Activated T-cell treated with anti-CD3 and anti-CD28 coated beads for 4 hours (primary cell): Measurements from ENCODE around the gene ENOSF1.
"Not testable (repeated sequence)": the region's sequence is repeated elsewhere in the genome, so short reads cannot be mapped to it uniquely, and the experiment has no call there.

Experiments used
- DNase-seq: peaks from one replicate; pipeline ENCODE4 v3.0.0-alpha.2; 2020

ENOSF1 gene

DNA sequence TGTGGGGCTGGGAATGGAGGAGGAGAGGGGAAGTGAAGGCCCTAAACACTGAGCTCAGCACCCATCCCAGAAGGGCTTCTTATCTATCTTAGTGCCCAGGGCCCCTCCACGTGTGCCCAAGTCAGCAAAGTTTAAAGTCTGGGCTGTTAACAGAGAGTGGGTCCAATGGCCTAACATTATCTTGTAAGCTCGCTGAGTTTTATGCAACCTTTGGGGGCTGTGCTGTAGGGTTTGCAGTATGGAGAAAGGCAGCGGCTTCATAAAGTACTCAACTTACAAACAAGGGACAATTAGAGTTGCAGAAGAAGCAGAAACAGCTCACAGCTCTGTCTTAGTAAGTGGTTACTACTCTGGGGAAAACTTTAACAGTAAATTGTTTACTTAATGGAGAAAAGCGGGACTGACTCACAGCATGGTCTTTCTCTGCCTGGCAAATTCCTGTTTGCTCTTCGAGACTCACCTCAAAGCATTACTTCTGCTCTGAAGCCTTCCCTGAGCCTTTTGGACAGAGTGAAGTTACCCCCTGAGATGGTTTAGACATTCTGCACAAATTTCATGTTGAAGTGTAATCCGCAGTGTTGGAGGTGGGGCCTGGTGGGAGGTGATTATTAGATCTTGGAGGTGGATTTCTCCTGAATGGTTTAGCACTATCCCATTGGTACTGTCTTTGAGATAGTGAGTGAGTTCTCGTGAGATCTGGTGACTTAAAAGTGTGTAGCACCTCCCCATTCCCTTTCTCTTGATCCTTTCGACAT lies 9.0 kb downstream of the ENOSF1 start:
- no peak for DNase-seq

DNA sequence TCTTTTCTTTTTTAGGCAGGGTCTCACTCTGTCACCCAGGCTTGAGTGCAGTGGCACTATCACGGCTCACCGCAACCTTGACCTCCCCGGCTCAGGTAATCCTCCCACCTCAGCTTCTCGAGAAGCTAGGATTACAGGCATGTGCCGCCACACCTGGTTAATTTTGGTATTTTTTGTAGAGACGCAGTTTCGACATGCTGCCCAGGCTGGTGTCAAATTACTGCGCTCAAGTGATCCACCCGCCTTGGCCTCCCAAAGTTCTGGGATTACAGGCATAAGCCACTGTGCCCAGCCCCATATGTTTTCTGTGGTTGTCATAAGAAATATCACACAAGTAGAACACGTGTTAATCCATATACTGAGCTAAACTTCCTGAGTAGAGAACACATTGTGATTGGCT lies 14.6 kb downstream of the ENOSF1 start:
- DNase-seq: no peak

DNA sequence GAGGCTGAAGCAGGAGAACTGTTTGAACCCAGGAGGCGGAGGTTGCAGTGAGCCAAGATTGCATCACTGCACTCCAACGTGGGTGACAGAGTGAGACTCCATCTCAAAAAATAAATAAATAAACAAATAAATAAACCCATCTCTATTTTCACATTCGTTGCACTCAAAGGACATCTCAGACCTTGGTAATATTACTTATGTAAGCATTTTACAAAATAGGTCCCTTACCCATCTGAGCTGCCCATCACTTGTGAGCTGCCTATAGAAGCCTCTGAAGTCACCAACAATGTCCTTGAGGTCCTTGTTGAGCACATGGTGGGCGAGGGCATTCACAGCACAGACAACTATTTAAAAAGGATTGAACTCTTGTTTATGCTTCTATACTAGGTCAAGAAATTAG lies 15.4 kb downstream of the ENOSF1 start:
- no peak for DNase-seq

DNA sequence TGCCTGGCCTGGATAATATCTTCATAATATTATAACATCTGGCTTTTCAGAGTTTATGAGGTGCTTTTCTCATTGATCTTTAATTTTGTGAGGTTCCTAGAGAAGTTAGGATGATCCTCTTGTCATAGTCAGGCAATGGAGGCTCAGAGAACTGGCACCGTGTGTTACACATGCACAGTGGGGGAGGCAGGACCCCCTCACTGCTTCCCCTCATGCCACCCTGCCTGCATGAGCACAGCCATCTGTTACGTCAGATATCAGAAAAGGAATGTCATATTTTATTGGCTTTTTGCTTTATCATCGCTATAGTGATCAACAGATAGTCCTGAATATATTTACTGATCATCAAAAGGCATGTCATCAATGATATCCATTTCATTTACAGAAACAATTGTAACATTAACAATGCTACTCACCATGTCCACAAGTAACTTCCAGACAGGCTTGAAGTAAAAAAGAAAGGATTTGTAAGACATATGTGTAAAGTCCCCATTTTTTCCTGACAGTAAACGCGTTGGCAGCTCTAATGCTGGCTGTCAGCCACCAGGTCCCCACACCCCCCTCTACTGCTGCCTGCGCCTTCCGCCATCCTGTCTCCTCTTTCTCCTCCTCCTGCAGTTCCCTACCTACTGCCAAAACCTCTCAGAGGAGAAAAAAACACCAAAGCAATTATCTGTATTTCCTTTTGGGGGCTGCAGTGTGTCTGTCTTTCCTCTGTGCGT lies 18.8 kb downstream of the ENOSF1 start:
- DNase-seq: no peak

DNA sequence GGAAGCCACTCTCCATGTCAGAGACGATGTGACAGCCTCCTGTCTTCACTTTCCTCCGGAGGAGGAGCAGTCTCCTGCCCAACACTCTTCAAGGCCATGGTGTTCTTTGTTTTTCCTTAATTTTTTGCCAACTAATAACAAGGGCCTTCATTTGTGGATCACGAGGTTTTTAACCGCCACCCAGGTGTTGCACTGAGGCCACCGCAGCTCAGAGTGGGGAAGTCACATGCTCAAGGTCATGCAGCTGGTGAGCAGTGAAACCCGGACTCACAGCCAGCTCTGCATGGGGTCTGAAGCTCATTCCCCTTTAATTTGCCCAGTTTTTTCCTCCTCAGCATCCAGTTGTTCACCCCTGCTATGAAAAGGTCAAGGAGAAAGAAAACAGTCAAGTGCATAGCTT lies 19.6 kb downstream of the ENOSF1 start:
- no peak for DNase-seq

DNA sequence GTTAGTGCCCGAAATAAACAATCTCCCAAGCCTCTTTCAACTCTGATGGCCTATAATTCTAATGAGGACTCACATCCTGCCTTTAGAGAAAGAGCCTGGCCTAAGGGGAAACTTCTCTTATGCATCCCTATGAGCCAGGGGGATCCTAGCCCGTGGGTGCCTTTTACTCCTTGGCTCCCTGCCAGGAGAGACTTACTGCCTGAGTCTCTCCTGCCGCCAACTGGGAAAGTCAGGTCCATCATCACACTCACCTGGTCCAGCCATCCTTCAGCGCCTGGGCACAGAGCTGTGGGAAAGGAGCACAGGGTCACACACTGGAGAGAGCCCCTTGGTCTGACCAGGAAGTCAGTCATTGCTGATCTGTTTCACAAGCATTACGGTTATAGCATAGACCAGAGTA lies 24.1 kb downstream of the ENOSF1 start:
- DNase-seq: no peak

DNA sequence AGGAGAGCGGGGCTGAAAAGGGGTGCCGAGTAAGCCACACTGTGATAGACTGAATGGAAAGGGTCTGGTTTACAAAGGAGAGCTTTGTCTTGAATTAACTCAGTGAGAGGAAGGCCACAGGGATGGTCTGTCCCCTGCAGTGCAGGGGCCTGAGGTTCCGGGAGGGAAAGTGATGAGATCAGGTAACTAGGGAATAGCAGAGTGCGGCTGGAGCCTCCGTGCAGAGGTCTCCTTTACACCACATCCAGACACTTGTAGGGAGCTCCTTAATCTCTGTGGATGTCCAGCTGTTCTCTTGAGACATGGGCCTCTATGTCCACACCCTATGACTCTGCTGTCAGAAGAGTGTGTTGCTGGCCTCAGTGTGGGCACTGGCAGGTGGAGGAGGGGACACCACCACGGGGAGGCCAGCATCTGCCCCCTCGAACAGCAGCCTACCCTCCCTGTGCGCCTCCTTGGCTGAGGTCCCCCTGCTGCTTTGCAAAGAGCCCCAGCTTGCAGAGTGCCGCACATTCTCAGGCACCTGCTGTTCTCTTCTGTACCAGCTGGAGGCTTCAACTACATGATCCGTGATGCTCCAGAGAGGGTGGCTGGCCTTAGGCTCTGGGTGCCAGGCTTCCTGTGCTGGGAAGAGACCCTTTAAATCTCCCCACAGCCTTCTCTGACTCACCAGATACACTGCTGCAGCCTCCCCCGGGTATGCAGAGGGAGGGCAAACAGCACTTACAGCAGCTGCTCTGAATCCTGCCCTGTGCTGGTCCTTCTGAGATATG lies 25.9 kb downstream of the ENOSF1 start:
- no peak for DNase-seq

DNA sequence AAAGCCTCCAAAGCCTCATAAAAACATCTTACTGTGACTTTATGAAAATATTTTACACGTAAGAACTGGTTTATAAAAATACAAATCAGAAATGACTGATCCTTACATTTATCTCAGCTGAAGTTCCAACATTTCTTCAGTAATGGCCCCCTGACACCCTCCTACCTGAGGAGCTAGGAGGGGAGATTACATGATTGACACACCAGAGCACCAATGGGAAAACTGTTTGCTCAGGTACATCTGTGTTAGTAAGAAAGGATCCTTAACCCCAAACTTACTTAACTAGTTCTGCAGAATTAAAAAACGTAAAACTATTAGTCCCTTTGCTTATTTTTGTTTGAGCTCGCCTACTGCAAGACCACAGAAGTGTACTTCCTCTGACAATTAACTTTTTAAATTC lies 27.0 kb downstream of the ENOSF1 start:
- no peak for DNase-seq

DNA sequence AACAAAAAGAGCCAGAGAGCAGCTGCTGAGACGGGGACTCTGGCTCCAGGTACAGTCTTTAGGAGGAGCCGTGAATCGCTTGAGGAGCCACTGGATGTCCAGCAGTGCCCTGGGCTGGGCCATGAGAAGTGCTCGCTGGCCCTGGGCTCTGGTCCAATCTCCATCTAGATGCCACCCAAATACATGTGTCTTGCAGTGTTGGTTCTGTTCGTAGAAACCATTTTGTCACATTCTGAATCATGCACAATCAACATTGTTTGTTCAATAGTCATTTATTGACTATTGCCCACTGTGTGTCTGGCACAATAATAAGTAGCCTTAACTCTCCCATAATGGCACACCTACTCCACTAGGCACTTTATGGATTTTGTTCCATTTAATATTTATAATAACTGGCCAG lies 28.9 kb downstream of the ENOSF1 start:
- DNase-seq: no peak

DNA sequence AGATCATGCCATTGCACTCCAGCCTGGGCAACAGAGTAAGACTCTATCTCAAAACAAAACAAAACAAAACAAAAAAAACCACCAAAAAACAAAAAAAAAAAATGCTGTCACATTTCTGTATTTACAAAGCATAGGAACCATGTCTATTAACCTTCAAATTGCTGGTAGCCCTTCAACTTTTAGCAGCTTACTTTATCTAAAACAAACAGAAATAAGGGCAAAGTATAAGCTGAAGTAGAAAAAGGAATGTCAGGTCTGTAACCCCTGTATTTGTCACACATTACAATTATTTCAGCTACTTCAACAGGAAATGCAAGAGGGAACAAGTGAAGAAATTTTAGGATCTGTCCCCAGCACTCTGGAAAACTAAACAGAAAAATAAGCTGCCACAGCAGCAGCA lies 29.6 kb downstream of the ENOSF1 start:
- no peak for DNase-seq

DNA sequence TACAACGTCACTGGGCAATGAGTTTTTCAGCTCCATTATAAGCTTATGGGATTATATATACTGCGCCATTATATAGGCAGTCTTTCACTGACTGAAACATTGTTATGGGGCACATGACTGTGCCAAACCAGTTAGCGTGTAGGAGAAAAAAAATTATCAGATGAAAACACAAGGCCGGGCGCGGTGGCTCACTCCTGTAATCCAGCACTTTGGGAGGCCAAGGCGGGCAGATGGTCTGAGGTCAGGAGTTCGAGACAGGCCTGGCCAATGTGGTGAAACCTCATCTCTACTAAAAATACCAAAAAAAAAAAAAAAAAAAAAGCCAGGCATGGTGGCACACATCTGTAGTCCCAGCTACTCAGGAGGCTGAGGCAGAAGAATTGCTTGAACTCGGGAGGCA lies 30.0 kb downstream of the ENOSF1 start:
- DNase-seq: not testable (repeated sequence)

DNA sequence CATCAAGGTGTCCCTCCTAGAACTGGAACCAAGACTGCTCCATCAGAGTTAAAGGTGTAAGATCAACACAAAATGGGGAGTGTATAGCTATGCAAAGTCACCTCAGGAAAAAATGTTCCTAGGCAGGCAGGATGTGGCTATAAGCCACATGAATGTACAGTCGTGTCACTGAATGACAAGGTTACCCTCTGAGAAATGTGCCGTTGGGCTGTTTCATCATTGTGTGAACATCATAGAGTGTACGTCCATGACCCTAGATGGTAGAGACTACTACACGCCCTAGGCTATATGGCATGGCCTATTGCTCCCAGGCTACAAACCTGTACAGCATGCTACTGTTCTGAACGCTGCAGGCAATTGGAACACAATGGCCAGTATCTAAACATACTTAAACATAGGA lies 30.4 kb downstream of the ENOSF1 start:
- DNase-seq: no peak

DNA sequence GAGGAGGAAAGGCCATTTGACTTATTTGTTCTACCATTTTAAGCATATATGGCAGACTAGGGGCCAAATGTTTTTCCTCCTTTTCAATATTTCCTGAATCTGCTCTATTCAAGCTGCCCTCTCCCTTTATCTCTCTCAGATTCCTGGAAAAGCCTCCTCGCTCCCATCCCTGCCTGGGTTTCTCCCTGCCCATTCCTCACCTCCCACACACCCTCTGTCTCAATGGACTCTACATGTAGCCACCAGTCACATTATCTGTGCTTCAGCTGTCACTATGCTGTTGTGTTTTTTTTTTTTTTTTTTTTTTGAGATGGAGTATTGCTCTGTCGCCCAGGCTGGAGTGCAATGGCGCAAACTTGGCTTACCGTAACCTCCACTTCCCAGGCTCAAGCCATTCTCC lies 32.0 kb downstream of the ENOSF1 start:
- no peak for DNase-seq

DNA sequence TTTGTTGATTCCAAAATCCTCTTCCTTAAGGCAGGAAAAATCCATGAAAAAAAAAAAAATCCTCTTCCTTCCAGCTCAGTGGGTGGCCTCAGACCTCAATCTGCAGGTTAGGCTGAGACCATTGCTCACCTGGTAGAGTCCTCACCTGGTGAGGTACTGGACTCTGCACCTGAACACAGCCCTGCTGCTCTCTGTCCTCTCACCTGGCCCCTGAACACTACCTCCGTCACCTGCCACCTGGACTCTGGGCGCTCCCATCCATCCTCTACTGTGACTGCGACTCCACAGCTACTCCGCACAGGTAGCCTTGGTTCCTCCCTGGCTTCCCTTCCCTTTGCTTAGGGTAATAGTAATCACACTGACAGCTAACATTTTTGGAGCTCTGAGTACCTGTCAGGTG lies 32.9 kb downstream of the ENOSF1 start:
- DNase-seq: no peak

DNA sequence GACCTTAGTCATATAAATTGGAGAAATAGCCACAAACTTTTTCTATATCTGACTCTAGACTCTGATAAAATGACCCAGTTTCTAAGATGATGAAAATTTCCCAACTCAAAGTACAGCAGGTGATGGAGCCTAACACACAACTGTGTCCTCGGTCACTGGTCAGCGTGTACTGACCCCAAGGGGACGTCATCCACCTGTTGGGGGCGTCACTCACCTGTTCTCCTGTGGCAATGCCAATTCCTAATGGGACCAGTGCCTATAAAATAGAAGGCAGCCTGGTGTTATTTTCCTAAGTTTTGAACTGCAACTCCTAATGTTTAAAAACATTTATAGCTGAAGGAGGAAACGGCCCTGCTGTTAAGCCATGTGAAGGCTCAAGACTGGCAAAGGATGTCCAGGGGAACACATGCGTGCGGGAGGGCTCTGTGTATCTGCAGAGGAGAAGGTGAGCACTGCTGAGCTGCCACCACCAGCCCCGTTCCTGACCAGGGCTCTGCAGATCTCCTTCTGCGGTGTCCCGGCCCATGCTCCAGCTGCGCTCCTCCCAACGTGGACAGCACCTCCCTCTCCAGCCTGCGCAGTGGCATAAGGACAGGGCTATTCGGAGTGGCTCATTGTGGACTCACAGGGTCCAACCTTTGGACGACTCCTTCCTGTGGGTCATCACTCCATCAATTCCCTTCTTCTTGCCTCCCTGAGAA lies 33.8 kb downstream of the ENOSF1 start:
- DNase-seq: no peak

DNA sequence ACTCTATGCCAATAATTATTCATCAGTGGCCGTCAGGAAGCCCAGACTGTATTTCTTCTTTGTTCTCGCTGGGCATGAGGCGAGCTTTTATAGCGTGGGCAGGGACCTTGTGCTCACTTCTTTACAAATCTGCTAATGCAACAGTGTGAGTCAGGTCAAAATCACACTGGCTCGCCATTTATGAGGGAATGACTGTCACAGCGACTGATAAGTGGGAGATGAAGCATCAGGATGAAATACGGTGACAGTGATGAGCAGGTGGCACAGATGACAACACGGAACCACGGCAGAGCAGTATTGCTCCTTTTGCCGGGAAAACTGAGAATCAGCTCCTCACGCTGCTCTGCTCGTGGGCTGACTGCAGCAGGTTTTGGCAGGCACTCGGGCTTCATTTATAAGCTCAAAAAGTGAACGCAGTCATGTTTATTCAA lies 34.5 kb downstream of the ENOSF1 start:
- no peak for DNase-seq

DNA sequence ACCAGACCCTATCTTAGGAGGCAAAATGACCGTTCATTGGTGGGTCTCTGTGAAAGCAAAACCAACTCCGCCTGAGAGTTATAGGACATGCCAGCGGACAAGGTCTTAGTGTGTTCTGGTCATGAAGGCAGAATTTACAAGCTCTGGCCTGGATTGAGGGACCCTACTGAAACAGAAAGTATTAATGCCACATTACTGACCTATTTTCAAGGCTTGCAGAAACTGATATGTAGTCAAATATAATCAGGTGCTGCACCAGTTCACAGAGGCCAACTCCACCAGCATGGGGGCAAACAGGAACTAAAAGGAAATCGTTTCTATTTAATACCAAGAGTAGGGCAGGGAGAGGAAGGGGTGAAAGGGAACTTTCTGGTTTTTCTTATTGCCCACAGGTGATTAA lies 35.3 kb downstream of the ENOSF1 start:
- DNase-seq: no peak

DNA sequence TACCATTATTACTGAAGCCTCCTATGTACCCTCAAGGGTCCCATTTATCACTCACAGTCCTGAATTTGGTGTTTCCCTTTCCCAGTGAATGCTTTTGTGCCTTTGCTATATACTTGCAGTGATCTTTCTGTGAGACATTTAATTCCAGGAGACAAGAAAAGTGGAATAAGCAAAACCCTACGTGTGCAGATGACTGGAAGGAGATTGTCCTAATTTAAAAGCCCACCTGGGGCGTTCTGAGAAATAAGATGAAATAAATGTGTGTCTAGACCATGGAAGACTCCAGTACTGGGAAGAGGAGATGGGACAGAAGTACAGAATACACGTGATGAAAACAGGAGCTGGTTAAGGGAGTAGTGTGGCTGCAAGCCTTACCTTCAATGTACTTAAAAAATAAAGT lies 35.7 kb downstream of the ENOSF1 start:
- no peak for DNase-seq

DNA sequence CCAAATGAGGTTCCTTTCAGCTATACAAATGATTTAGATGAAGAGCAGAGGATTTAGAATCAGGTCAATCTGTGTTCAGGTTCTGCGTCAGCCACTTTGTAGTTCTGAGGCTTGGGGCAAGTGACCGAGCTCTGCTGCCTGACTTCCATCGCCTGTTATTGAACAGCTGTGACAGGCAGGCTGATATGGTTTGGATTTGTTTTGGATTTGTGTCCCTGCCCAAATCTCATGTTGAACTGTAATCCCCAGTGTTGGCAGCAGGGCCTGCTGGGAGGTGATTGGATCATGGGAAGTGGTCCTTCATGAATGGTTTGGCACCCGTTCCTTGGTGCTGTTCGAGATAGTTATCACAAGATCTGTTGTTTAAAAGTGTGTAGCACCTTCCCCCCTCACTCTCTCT lies 36.4 kb downstream of the ENOSF1 start:
- no peak for DNase-seq

DNA sequence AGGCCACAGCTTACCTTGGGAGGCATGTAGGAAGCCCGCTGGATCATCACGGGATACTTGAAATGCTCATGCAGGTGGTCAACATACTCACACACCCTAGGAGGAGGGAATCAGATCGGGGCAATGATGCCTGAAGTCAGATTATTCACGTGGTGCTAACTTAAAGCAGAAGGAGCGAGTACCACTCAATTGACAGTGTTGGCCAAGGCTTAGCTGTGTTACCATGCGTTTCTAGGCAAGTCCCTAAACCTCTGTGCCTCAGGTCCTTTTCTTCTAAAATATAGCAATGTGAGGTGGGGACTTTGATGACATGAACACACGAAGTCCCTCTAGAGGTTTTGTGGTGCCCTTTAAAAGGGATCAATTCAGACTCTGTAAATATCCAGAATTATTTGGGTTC lies 37.1 kb downstream of the ENOSF1 start:
- DNase-seq: no peak

DNA sequence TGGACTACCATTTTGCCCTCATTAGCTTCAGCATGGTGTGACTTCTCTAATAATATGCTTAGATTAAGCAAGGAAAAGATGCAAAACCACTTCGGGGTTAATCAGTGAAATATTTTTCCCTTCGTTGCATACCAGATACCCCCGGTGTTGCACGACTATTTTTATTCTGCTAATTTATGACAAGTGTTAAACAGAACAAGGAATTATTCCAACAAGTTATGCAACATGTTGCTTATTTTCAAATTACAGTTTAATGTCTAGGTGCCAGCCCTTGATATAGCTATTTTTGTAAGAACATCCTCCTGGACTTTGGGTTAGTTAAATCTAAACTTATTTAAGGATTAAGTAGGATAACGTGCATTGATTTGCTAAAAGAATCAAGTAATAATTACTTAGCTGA lies 38.7 kb downstream of the ENOSF1 start:
- no peak for DNase-seq

DNA sequence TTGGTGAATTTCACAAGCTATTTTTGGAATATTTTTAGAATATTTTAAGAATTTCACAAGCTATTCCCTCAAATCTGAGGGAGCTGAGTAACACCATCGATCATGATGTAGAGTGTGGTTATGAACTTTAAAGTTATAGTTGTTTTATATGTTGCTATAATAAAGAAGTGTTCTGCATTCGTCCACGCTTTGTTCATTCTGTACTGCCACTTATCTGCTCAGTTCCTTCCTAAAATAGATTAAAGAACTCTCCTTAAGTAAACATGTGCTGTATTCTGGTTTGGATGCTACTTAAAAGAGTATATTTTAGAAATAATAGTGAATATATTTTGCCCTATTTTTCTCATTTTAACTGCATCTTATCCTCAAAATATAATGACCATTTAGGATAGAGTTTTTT lies 39.1 kb downstream of the ENOSF1 start:
- DNase-seq: no peak

DNA sequence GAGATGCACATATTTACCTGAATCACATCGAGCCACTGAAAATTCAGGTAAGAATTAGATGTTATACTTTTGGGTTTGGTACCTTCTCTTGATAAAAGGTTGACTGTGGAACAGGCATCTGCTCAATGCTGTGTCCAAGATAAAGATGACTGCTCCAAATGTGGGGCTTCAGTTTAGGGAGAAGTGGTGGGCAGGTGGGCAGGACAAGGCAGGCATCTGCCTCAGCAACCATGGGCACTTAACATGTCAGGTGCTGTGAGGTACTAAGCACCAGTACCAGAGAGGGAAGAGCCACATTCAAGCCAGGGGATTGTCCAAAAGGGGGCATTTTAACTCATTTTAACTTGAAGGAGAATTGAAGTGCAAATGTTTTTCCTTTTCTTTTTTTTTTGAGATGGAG lies 41.0 kb downstream of the ENOSF1 start:
- DNase-seq: no peak
